Measurements from ENCODE around the gene ARPC4. TPM values are rescaled to one million over a fixed set of nuclear protein-coding genes. Genes with fewer than 3 reads are reported as not detected.

The ARPC4 gene
- total and polyA plus RNA-seq, 8 donors = 45.5 to 180 (median 123) TPM

GRCh38 chr3:9786825-9787669 is 5.8 kb upstream of the ARPC4 start:
- 88 to 94% (median 92%) methylated on average over 13 of the region's 13 CpGs for WGBS, 5 donors
- Histone ChIP-seq H3K36me3 (peaks cover 45 to 89% (median 87%) of the 10 kb centered on the region in 4 donors), H3K27ac (no peak overlapping the region), H3K4me1 (peaks cover 8 to 20% (median 17%) of the 10 kb centered on the region in 4 donors), H3K27me3 (no peaks in the 10 kb centered on the region), H3K9me3 (no peaks in the 10 kb centered on the region), H3K4me3 (no peak overlapping the region)
- intact Hi-C loops (cut with DNase I; ENCODE audit: low total_unique reads) = no loop called here
- TF ChIP-seq POLR2AphosphoS5 (IDR thresholded peaks at IDR 0.05) = no peak
- TF ChIP-seq CTCF (IDR thresholded peaks at IDR 0.05) = peak in 1 of 7 experiments; percentile 14
- DNase-seq = no peak

GRCh38 chr3:9787714-9788113 is 5.2 kb upstream of the ARPC4 start:
- Histone ChIP-seq H3K27ac (no peak overlapping the region), H3K4me3 (no peak overlapping the region), H3K27me3 (no peaks in the 10 kb centered on the region), H3K9me3 (no peaks in the 10 kb centered on the region), H3K4me1 (peaks cover 8 to 21% (median 17%) of the 10 kb centered on the region in 4 donors), H3K36me3 (peaks cover 40 to 82% (median 80%) of the 10 kb centered on the region in 4 donors)
- intact Hi-C loops (cut with DNase I; ENCODE audit: low total_unique reads) = no loop called here
- TF ChIP-seq EP300 (IDR thresholded peaks at IDR 0.05) (no peak), POLR2A (IDR thresholded peaks at IDR 0.05) (no peak), POLR2AphosphoS5 (IDR thresholded peaks at IDR 0.05) (no peak), CTCF (IDR thresholded peaks at IDR 0.05) (no peak)
- no peak for DNase-seq
- 86 to 92% (median 87%) methylated on average over 6 of the region's 6 CpGs for WGBS, 5 donors

GRCh38 chr3:9791127-9791526 is 1.8 kb upstream of the ARPC4 start:
- H3K4me1 ChIP-seq = peaks cover 18 to 49% (median 41%) of the 10 kb centered on the region in 4 donors
- DNase-seq = no peak
- no peaks in the 10 kb centered on the region for H3K9me3 ChIP-seq
- intact Hi-C loops (cut with DNase I; ENCODE audit: low total_unique reads) = no loop called here
- H3K36me3 ChIP-seq = peaks cover 29 to 66% (median 58%) of the 10 kb centered on the region in 4 donors
- TF ChIP-seq EP300 (IDR thresholded peaks at IDR 0.05) (no peak), CTCF (IDR thresholded peaks at IDR 0.05) (no peak), POLR2A (IDR thresholded peaks at IDR 0.05) (no peak), POLR2AphosphoS5 (IDR thresholded peaks at IDR 0.05) (no peak)
- H3K27ac ChIP-seq = peak overlapping the region in 4 of 5 donors; percentile 96 to 99 (median 98)
- WGBS, 5 donors = 87 to 93% (median 89%) methylated on average over 11 of the region's 11 CpGs
- no peaks in the 10 kb centered on the region for H3K27me3 ChIP-seq
- H3K4me3 ChIP-seq = peak overlapping the region in 2 of 4 donors; percentile 82 to 89

GRCh38 chr3:9791790-9792404 is 985 bp upstream of the ARPC4 start:
- H3K4me1 ChIP-seq = peaks cover 18 to 56% (median 44%) of the 10 kb centered on the region in 4 donors
- no peaks in the 10 kb centered on the region for H3K9me3 ChIP-seq
- intact Hi-C loops (cut with DNase I; ENCODE audit: low total_unique reads) = no loop called here
- TF ChIP-seq POLR2A (IDR thresholded peaks at IDR 0.05) (peak in 1 of 4 donors; percentile 41), POLR2AphosphoS5 (IDR thresholded peaks at IDR 0.05) (no peak), CTCF (IDR thresholded peaks at IDR 0.05) (no peak), EP300 (IDR thresholded peaks at IDR 0.05) (no peak)
- DNase-seq = no peak
- WGBS, 5 donors = 14 to 21% (median 14%) methylated on average over 10 to 14 of the region's 14 CpGs
- H3K4me3 ChIP-seq = peak overlapping the region; percentile 82 to 99 (median 93)
- H3K27ac ChIP-seq = peak overlapping the region; percentile 94 to 99 (median 98)
- H3K36me3 ChIP-seq = peaks cover 21 to 63% (median 55%) of the 10 kb centered on the region in 4 donors
- H3K27me3 ChIP-seq = no peaks in the 10 kb centered on the region
